HG02623 (cell line): ENCODE results near the gene SPSB2.

Experiments
- ATAC-seq: cut with Tn5 transposase; IDR thresholded peaks from one replicate; pipeline ENCODE4 v1.9.1; 2021; ENCODE audit warnings: moderate library complexity; ENCODE audit not compliant: unreplicated experiment

Gene SPSB2

DNA sequence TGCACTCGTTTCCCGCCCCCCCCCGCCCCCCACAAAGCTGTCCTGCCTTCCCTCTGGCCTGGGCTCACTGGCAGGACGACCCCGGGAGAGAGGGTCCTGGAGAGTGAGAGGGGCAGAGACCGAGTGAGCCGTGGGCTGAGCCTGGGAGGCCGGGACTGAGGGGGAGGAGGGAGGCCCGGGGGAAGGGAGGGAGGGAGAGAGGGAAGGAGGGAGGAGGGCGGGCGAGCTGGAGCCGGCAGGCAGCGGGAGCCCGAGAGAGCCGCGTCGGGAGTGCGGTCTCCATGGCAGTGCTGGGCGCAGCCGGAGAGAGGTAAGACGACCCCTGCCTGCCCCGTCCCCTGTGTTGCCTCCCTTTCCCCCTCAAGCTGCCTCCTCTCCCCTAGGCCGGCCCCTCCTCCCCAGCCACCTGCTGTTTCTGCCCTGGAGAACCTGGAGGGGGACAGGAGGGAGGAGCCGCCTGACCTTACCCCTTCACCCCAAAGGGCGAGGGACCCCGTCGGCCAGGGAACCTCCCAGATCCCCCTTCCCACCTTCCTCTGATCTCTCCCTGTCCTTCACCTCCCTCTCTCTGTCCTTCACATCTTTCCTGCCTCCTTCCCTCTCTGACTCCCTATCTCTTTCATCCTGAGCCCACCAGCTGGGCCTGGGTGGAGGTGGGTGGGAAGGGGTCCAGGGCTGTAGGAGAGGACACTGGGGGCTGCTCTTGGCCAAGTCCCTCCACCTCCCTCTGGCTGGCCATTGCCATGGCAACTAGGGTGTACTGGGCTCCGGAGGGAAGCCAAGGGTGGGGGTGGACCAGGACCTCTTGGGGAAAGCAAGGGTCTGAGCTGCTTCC is 51.3 kb downstream of the SPSB2 start, which contains the start of gene GPR162:
Gene GPR162 (plus strand): TSS at position 231 of the 835 bp plus-strand sequence. CDS start 2,078 bp downstream, outside the sequence.
- ATAC-seq: no peak
